ENCODE results near the gene NCAPG2. TPM values are rescaled to one million over a fixed set of nuclear protein-coding genes. Genes with fewer than 3 reads are reported as not detected.

The NCAPG2 gene
- total RNA-seq, 1 experiment from 2014 or later: 99.2 TPM

DNA sequence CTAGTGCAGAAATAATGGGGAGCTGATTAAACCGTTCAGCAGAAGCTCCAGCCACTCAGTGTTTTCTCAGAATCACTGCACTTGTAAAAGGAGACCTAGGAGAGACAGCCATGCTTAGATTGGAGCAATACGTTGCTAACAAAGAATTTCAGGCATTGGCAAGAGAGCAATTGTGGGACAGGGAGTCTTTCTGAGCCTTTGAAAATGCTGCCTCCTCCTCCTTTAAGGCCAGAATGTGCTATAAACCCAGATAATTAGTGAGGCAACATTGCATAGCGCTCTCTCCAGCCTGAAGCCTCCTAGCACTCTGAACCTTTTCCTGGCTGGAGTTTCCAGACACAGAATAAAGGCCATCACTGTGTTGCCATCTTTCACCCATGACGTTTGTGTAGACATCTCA, 98.5 kb downstream of the NCAPG2 start (continued):
- TF ChIP-seq, protein P1, sequence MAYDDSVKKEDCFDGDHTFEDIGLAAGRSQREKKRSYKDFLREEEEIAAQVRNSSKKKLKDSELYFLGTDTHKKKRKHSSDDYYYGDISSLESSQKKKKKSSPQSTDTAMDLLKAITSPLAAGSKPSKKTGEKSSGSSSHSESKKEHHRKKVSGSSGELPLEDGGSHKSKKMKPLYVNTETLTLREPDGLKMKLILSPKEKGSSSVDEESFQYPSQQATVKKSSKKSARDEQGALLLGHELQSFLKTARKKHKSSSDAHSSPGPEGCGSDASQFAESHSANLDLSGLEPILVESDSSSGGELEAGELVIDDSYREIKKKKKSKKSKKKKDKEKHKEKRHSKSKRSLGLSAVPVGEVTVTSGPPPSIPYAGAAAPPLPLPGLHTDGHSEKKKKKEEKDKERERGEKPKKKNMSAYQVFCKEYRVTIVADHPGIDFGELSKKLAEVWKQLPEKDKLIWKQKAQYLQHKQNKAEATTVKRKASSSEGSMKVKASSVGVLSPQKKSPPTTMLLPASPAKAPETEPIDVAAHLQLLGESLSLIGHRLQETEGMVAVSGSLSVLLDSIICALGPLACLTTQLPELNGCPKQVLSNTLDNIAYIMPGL (CRISPR knock-in tag; IDR thresholded peaks at IDR 0.05): no peak
- TF ChIP-seq MXD4 (CRISPR knock-in tag; IDR thresholded peaks at IDR 0.05; ENCODE audit: borderline replicate concordance): no peak
- TF ChIP-seq, protein P2, sequence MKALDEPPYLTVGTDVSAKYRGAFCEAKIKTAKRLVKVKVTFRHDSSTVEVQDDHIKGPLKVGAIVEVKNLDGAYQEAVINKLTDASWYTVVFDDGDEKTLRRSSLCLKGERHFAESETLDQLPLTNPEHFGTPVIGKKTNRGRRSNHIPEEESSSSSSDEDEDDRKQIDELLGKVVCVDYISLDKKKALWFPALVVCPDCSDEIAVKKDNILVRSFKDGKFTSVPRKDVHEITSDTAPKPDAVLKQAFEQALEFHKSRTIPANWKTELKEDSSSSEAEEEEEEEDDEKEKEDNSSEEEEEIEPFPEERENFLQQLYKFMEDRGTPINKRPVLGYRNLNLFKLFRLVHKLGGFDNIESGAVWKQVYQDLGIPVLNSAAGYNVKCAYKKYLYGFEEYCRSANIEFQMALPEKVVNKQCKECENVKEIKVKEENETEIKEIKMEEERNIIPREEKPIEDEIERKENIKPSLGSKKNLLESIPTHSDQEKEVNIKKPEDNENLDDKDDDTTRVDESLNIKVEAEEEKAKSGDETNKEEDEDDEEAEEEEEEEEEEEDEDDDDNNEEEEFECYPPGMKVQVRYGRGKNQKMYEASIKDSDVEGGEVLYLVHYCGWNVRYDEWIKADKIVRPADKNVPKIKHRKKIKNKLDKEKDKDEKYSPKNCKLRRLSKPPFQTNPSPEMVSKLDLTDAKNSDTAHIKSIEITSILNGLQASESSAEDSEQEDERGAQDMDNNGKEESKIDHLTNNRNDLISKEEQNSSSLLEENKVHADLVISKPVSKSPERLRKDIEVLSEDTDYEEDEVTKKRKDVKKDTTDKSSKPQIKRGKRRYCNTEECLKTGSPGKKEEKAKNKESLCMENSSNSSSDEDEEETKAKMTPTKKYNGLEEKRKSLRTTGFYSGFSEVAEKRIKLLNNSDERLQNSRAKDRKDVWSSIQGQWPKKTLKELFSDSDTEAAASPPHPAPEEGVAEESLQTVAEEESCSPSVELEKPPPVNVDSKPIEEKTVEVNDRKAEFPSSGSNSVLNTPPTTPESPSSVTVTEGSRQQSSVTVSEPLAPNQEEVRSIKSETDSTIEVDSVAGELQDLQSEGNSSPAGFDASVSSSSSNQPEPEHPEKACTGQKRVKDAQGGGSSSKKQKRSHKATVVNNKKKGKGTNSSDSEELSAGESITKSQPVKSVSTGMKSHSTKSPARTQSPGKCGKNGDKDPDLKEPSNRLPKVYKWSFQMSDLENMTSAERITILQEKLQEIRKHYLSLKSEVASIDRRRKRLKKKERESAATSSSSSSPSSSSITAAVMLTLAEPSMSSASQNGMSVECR (CRISPR knock-in tag; IDR thresholded peaks at IDR 0.05; ENCODE audit: borderline replicate concordance): no peak
- TF ChIP-seq KAT7 (CRISPR knock-in tag; IDR thresholded peaks at IDR 0.05; ENCODE audit: borderline replicate concordance): no peak

DNA sequence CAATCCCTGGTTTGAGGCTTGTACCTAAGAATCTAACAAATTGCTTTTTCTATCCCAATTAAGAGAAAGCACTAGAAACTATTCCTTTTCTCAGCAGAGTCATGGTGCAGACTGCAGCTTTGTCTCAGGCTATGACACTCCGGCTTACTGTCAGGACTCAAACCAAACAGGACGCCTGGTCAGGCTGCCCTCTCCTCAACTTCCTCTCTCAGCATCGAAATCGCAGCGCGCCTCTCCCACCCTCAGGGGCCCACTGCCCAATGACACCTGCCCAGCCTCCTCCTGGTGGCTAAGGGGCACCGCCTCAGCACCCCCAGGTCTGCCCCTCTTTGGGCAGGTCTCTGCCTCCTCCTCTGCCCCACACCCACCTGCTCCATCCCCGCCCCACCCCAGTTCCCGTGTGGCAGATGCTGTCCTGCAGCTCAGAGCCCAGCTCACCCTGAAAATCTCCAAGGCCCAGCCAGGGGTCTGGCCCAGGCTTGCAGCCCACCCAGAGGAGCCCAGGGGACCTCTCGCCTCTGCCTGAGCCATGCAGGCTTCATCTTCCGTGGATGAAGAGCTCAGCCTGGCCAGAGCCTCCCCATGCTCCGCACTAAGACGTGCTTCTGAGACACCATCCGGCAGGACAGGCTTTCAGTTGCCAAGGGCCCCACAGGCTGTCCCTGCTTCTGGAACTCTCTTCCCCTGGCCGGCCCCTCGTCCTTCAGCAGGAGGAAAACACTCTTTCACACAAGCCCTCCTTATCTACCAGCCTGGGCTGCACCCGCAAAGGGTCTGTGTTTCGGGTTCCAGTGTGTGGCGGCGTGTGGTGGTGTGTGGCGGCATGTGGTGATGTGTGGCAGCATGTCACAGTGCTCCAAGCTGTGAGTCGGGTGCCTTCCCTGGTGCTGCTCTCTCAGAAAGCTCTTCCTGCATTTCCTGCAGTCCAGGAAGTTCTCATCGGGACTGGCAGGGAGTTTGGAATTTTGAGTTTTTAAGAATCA, 100.5 kb downstream of the NCAPG2 start:
- POLR2A ChIA-PET: no interaction called here
- peak overlapping the region; percentile 22; the same call in 1 of the 2 replicates for H3K27ac Mint-ChIP-seq
- CTCF ChIA-PET: interaction anchor here (0.6 kb wide), 1 partner anchor 397 kb away, joined by 3 read pairs; no protein-coding TSS in a partner anchor

DNA sequence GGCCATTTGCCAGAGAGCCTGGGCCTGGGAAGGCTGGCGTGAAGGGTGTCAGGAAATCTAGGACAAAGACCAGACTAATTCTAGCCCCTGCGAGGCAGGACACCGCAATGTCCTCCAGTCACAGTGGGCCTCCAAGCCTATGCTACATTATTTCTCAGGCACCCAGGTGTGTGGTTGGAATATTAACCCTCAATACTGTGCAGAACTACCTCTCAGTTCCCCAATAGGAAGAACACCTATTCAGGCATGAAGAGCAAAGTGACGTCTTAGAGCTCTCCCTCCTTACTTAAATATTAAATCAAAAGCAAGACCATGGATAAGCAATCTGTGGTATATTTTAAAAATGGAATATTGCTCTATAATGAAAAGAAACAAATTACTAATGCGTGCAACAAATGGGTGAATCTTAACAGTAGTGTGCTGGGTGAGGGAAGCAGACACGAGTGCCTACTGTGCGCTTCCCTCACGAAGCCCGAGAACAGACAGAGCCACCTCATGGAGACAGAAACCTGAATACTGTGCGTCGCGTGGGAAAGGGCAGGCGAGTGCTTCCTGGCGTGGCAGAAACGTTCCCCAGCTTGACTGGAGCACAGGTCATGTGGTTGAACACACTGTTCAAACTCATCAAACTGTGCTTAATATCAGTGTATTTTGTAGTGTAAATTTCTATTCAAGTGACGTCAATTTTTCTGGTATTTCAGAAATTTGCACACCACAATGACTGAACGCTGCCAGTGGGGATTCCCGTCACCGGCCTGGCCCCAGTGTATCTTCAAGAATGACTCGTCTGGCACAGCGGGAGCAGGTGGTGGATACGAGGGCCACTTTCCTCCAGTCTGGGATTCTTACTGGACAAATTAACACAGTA, 101.5 kb downstream of the NCAPG2 start:
- Mint-ChIP-seq H3K9me3 (no peaks in the 10 kb centered on the region), H3K27ac (peak overlapping the region; percentile 8; the same call in 1 of the 2 replicates), H3K4me3 (no peak overlapping the region), H3K27me3 (ENCODE audit: low read depth) (no peaks in the 10 kb centered on the region), H3K4me1 (no peaks in the 10 kb centered on the region), H3K36me3 (peaks cover 13% of the 10 kb centered on the region; the same call in 1 of the 2 replicates)
- CTCF ChIA-PET: no interaction called here
- DNase-seq (ENCODE audit: low spot score) (no peak), ATAC-seq (no peak)
- POLR2A ChIA-PET: no interaction called here
- TF ChIP-seq GABPB1 (CRISPR knock-in tag; IDR thresholded peaks at IDR 0.05) (no peak), RELA (CRISPR knock-in tag; IDR thresholded peaks at IDR 0.05; ENCODE audit: borderline replicate concordance) (no peak), GRHL2 (CRISPR knock-in tag; IDR thresholded peaks at IDR 0.05; ENCODE audit: insufficient replicate concordance, severe bottlenecking) (no peak)
- TF ChIP-seq, protein P3, sequence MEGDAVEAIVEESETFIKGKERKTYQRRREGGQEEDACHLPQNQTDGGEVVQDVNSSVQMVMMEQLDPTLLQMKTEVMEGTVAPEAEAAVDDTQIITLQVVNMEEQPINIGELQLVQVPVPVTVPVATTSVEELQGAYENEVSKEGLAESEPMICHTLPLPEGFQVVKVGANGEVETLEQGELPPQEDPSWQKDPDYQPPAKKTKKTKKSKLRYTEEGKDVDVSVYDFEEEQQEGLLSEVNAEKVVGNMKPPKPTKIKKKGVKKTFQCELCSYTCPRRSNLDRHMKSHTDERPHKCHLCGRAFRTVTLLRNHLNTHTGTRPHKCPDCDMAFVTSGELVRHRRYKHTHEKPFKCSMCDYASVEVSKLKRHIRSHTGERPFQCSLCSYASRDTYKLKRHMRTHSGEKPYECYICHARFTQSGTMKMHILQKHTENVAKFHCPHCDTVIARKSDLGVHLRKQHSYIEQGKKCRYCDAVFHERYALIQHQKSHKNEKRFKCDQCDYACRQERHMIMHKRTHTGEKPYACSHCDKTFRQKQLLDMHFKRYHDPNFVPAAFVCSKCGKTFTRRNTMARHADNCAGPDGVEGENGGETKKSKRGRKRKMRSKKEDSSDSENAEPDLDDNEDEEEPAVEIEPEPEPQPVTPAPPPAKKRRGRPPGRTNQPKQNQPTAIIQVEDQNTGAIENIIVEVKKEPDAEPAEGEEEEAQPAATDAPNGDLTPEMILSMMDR (IDR thresholded peaks at IDR 0.05): no peak
- TF ChIP-seq, protein P4, sequence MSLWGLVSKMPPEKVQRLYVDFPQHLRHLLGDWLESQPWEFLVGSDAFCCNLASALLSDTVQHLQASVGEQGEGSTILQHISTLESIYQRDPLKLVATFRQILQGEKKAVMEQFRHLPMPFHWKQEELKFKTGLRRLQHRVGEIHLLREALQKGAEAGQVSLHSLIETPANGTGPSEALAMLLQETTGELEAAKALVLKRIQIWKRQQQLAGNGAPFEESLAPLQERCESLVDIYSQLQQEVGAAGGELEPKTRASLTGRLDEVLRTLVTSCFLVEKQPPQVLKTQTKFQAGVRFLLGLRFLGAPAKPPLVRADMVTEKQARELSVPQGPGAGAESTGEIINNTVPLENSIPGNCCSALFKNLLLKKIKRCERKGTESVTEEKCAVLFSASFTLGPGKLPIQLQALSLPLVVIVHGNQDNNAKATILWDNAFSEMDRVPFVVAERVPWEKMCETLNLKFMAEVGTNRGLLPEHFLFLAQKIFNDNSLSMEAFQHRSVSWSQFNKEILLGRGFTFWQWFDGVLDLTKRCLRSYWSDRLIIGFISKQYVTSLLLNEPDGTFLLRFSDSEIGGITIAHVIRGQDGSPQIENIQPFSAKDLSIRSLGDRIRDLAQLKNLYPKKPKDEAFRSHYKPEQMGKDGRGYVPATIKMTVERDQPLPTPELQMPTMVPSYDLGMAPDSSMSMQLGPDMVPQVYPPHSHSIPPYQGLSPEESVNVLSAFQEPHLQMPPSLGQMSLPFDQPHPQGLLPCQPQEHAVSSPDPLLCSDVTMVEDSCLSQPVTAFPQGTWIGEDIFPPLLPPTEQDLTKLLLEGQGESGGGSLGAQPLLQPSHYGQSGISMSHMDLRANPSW (CRISPR knock-in tag; conservative IDR thresholded peaks at IDR 0.05; ENCODE audit: low read depth): no peak
- TF ChIP-seq, protein P5, sequence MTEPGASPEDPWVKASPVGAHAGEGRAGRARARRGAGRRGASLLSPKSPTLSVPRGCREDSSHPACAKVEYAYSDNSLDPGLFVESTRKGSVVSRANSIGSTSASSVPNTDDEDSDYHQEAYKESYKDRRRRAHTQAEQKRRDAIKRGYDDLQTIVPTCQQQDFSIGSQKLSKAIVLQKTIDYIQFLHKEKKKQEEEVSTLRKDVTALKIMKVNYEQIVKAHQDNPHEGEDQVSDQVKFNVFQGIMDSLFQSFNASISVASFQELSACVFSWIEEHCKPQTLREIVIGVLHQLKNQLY (CRISPR knock-in tag; IDR thresholded peaks at IDR 0.05): no peak

More for the DNA sequence above, 100.5 kb downstream of the NCAPG2 start:
- ATAC-seq: no peak
- Mint-ChIP-seq H3K4me3 (no peak overlapping the region), H3K4me1 (no peaks in the 10 kb centered on the region), H3K36me3 (peaks cover 19% of the 10 kb centered on the region; the same call in 1 of the 2 replicates), H3K27me3 (ENCODE audit: low read depth) (no peaks in the 10 kb centered on the region), H3K9me3 (no peaks in the 10 kb centered on the region)
- DNase-seq (ENCODE audit: low spot score): no peak
- TF ChIP-seq, protein P6, sequence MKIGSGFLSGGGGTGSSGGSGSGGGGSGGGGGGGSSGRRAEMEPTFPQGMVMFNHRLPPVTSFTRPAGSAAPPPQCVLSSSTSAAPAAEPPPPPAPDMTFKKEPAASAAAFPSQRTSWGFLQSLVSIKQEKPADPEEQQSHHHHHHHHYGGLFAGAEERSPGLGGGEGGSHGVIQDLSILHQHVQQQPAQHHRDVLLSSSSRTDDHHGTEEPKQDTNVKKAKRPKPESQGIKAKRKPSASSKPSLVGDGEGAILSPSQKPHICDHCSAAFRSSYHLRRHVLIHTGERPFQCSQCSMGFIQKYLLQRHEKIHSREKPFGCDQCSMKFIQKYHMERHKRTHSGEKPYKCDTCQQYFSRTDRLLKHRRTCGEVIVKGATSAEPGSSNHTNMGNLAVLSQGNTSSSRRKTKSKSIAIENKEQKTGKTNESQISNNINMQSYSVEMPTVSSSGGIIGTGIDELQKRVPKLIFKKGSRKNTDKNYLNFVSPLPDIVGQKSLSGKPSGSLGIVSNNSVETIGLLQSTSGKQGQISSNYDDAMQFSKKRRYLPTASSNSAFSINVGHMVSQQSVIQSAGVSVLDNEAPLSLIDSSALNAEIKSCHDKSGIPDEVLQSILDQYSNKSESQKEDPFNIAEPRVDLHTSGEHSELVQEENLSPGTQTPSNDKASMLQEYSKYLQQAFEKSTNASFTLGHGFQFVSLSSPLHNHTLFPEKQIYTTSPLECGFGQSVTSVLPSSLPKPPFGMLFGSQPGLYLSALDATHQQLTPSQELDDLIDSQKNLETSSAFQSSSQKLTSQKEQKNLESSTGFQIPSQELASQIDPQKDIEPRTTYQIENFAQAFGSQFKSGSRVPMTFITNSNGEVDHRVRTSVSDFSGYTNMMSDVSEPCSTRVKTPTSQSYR (CRISPR knock-in tag; IDR thresholded peaks at IDR 0.05): no peak

Data from WTC11 (cell line).